Muscle of leg (tissue), 11 donors: ENCODE data around the gene TPD52L2. TPM values are rescaled to one million over a fixed set of nuclear protein-coding genes. Genes with fewer than 3 reads are reported as not detected.
"Not testable (repeated sequence)": the region's sequence is repeated elsewhere in the genome, so short reads cannot be mapped to it uniquely, and the experiment has no call there.

Experiments used
- DNase-seq: peaks from one replicate; pipeline ENCODE4 v3.0.0; 2013
- H3K27ac ChIP-seq: one replicate; pipeline ENCODE4 v1.5.1; 2013; ENCODE audit warnings: mild to moderate bottlenecking, low read length, control low read depth
- H3K27me3 ChIP-seq: one replicate; pipeline ENCODE4 v1.6.1; 2013; ENCODE audit warnings: low read length; ENCODE audit not compliant: control insufficient read depth, insufficient read depth
- H3K36me3 ChIP-seq: one replicate; pipeline ENCODE4 v1.6.1; 2013; ENCODE audit warnings: low read length; ENCODE audit not compliant: control insufficient read depth, insufficient read depth
- H3K4me1 ChIP-seq: one replicate; pipeline ENCODE4 v1.6.1; 2013; ENCODE audit warnings: low read length; ENCODE audit not compliant: control insufficient read depth, insufficient read depth
- H3K4me3 ChIP-seq: one replicate; pipeline ENCODE4 v1.5.1; 2013; ENCODE audit warnings: low read length, control low read depth
- H3K9me3 ChIP-seq: replicated peaks from 2 replicates; pipeline ENCODE4 v1.6.1; 2013; ENCODE audit warnings: low read depth, low read length; ENCODE audit not compliant: control insufficient read depth
- WGBS: methylation state at CpG from one replicate; pipeline ENCODE4 v1.1.5; 2013; ENCODE audit warnings: missing lambda C conversion rate; ENCODE audit not compliant: insufficient coverage; 5-methylcytosine and 5-hydroxymethylcytosine counted together
- polyA plus RNA-seq, 8 donors: library from polyadenylated mRNA; unstranded; fragments of 120-200 nt; gene quantifications; one replicate each; pipeline versions ENCODE4 v1.2.1 to v1.2.3, GENCODE V29; 2013; ENCODE audit warnings: inconsistent platforms in 1 of 8, low replicate concordance in 1 of 8; ENCODE audit not compliant: insufficient read length in 8 of 8, insufficient read depth in 1 of 8
- total RNA-seq: library from RNA; stranded (reverse); fragments of 120-200 nt; gene quantifications from one replicate; pipeline ENCODE4 v1.2.4, GENCODE V29; 2013

Gene TPD52L2
- total and polyA plus RNA-seq, 9 donors = 48.9 to 86.7 (median 79.3) TPM

DNA sequence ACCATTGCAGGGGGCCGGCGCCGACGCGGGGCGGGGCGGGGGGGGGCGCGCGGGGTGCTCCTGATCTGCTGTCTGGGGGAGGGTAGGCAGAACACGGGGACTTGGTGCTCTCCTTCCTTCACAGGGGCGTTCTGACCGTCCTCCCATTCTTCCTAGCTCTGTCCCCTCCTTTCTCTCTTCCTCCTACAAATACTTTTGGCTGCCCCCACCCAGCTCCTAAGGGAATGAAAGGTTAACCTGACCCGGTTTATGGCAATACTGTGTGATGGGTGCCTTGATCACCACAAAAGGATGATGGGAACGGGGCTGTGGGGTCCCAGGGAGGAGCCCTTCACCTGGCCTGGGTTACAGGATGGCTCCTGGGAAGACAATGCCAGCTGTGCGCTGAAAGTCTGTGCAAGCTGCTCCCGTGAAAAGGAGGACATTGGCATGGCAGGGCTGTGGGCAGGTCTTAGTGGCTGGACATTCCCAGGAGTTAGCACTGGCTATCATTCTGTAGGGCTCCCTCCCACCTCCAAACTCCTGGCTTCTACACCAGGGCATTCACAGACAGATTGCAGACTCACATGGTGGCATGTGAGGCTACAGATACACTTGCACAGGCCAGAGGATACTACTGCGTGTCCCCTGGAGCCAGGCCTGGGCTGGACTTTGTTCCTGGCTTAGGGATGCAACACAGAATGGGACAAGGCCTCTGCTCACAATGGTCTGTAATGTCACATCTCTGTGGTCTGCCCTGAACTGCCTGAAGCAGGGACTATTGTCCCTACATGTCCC, 1.9 kb upstream of the TPD52L2 start:
- Histone ChIP-seq H3K4me3 (no peak overlapping the region), H3K27ac (peak overlapping the region; percentile 95), H3K36me3 (peaks cover 17% of the 10 kb centered on the region), H3K9me3 (no peaks in the 10 kb centered on the region), H3K4me1 (peaks cover 38% of the 10 kb centered on the region), H3K27me3 (no peaks in the 10 kb centered on the region)
- DNase-seq = no peak
- 79% methylated on average over 7 of the region's 18 CpGs for WGBS

DNA sequence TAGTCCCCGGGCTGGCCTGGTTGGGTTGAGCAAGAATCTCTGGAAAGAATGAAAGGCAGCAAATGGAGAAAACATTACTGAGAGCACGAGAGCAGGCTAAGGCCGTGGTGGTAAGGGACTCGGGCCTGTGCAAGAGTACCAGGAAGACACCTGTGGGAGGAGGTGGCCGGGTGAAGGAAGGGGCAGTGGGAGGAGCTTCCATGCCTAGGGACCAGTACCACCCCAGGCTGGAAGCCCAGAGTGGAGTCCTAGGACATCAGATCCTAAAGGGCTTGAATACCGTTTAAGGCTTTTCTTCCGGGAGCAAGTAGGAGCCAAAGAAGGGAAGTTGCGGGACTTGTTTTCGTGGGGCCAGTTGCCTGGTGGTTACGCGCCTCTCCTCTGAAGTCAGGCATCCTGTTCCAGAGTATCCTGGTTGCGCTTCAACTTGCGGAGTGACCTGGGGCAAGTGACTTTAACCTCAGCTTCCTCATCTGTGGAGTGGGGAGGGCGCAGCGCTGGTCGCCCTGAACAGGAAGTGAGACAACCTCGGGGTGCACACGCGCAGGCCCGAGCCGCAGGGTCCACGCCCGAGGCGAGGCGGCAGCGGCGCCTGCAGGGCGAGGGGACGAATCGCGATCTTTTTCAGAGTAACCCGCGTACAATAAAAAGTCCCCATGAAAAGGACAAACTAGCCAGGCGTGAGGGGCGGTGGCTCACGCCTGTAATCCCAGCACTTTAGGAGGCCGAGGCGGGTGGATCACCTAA, 1.1 kb upstream of the TPD52L2 start:
- H3K27me3 ChIP-seq = no peaks in the 10 kb centered on the region
- peak overlapping the region; percentile 96 for H3K4me3 ChIP-seq
- H3K27ac ChIP-seq = peak overlapping the region; percentile 95
- WGBS = 4% methylated on average over 33 of the region's 38 CpGs
- peaks cover 21% of the 10 kb centered on the region for H3K36me3 ChIP-seq
- H3K9me3 ChIP-seq = no peaks in the 10 kb centered on the region
- DNase-seq = peak; percentile 93
- peaks cover 30% of the 10 kb centered on the region for H3K4me1 ChIP-seq

DNA sequence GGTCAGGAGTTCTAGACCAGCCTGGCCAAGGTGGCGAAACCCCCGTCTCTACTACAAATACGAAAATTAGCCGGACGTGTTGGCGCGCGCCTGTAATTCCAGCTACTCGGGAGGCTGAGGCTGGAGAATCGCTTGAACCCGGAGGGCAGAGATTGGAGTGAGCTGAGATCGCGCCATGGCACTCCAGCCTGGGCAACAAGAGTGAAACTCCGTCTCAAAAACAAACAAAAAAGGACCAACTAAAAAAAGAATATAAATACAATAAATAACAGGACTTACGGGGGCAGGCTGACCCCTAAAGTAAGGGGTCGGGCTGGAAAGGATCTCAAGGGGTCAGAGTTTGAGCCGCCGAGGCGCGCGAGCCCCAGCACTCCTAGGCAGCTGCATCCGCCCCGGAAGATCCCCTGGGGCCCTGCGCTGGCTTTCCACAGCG, 509 bp upstream of the TPD52L2 start:
- peaks cover 24% of the 10 kb centered on the region for H3K4me1 ChIP-seq
- no peak for DNase-seq
- H3K9me3 ChIP-seq = no peaks in the 10 kb centered on the region
- WGBS = 0% methylated on average over 10 of the region's 25 CpGs
- peak overlapping the region; percentile 95 for H3K27ac ChIP-seq
- H3K4me3 ChIP-seq = peak overlapping the region; percentile 96
- H3K36me3 ChIP-seq = peaks cover 27% of the 10 kb centered on the region
- H3K27me3 ChIP-seq = no peaks in the 10 kb centered on the region

DNA sequence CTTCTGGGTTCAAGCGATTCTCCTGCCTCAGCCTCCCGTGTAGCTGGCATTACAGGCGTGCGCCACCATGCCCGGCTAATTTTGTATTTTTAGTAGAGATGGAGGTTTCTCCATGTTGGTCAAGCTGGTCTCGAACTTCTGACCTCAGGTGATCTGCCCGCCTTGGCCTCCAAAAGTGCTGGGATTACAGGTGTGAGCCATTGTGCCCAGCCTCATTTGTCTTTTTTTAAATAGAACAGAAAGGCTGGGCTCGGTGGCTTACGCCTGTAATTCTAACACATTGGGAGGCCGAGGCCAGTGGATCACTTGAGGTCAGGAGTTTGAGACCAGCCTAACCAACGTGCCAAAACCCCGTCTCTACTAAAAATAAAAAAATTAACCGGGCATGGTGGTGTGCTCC, 2.0 kb downstream of the TPD52L2 start:
- H3K27me3 ChIP-seq, H3K9me3 ChIP-seq, H3K4me3 ChIP-seq, H3K27ac ChIP-seq, DNase-seq: not testable (repeated sequence)
- peaks cover 38% of the 10 kb centered on the region for H3K36me3 ChIP-seq
- H3K4me1 ChIP-seq = peaks cover 19% of the 10 kb centered on the region
- WGBS = 91% methylated on average over 12 of the region's 13 CpGs

DNA sequence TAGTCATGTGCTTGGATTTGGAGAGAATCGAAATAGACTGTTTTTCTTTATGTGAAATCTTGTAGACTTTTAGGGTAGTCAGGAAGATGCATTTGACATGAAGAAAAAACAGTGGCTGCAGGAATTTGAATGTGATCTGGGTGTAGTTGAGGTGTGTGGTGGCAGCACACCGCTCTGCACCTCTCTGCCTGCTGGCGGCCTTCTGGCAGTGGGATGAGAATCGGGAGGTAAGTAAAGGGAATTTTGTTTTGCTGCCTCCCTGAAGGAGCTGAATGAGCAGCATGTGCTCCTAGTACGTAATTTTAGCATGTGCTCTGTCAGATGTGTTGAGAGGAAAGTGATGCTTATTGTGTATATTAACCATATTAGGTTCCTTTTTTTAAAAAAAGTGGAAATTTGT, 3.2 kb downstream of the TPD52L2 start:
- Histone ChIP-seq H3K36me3 (peaks cover 40% of the 10 kb centered on the region), H3K4me1 (peaks cover 17% of the 10 kb centered on the region), H3K27me3 (no peaks in the 10 kb centered on the region), H3K27ac (no peak overlapping the region), H3K4me3 (no peak overlapping the region), H3K9me3 (no peaks in the 10 kb centered on the region)
- 72% methylated on average over 4 of the region's 5 CpGs for WGBS
- DNase-seq = no peak

DNA sequence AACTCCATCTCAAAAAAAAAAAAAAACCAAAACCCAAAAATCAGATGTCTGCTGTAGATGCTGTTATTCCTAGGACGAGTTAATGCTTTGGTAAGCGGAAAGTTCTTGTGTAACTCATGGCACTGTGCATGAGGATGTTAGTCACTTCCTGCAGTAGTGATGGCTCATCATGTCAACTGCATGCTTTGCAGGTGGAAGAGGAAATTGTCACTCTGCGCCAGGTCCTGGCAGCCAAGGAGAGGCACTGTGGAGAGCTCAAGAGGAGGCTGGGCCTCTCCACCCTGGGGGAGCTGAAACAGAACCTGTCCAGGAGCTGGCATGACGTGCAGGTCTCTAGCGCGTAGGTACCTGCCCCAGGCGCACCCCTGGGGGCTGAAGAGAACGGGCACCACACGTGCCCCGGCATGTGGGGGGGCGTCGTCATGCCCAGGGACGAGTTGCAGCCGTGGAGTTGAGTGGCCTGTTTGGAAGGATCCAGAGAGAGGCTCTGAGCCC, 8.5 kb downstream of the TPD52L2 start:
- peak; percentile 85 for DNase-seq
- no peak overlapping the region for H3K4me3 ChIP-seq
- peaks cover 16% of the 10 kb centered on the region for H3K4me1 ChIP-seq
- no peaks in the 10 kb centered on the region for H3K9me3 ChIP-seq
- H3K27ac ChIP-seq = peak overlapping the region; percentile 45
- H3K36me3 ChIP-seq = peaks cover 77% of the 10 kb centered on the region
- 89% methylated on average over 12 of the region's 14 CpGs for WGBS
- no peaks in the 10 kb centered on the region for H3K27me3 ChIP-seq

DNA sequence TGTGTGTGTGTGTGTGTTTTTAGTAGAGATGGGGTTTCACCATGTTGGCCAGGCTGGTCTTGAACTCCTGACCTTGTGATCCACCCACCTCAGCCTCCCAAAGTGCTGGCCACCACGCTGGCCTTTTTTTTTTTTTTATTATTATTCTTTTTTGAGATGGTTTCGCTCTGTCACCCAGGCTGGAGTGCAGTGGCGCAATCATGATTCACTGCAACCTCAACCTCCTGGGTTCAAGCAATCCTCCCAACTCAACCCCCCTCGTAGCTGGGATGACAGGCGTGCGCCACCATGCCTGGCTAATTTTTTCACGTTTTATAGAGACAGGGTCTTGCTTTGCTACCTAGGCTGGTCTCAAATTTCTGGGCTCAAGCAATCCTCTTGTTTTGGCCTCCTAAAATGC, 9.2 kb downstream of the TPD52L2 start:
- Histone ChIP-seq H3K36me3 (peaks cover 78% of the 10 kb centered on the region), H3K4me1 (peaks cover 24% of the 10 kb centered on the region)
- H3K9me3 ChIP-seq, H3K27ac ChIP-seq, H3K4me3 ChIP-seq, H3K27me3 ChIP-seq, DNase-seq: not testable (repeated sequence)
- 97% methylated on average over 5 of the region's 7 CpGs for WGBS

DNA sequence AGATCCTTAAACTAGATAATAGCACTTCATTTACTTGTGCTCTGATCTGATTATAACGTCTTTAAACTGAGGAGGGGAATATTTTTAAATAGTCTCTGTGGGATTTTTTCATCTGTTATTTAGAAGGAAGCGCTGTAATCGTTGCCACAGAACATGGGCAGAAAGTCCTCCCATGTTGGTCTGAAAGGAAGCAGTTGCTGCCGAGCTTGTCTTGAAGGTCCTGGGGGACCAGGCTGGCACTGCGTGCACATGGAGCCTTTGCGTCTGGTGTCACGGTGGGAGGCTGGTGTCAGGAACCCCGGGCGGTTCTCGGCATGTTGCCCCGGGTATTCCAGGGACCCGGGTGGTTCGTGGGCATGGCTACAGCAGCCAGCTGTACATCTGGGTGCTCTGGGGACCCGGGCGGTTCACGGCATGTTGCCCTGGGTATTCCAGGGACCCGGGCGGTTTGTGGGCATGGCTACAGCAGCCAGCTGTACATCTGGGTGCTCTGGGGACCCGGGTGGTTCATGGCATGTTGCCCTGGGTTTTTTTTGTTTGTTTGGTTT, 11.5 kb downstream of the TPD52L2 start:
- DNase-seq = no peak
- H3K27ac ChIP-seq = no peak overlapping the region
- H3K4me1 ChIP-seq = peaks cover 26% of the 10 kb centered on the region
- 90% methylated on average over 17 of the region's 19 CpGs for WGBS
- no peaks in the 10 kb centered on the region for H3K9me3 ChIP-seq
- H3K36me3 ChIP-seq = peaks cover 71% of the 10 kb centered on the region
- no peak overlapping the region for H3K4me3 ChIP-seq
- H3K27me3 ChIP-seq = no peaks in the 10 kb centered on the region

DNA sequence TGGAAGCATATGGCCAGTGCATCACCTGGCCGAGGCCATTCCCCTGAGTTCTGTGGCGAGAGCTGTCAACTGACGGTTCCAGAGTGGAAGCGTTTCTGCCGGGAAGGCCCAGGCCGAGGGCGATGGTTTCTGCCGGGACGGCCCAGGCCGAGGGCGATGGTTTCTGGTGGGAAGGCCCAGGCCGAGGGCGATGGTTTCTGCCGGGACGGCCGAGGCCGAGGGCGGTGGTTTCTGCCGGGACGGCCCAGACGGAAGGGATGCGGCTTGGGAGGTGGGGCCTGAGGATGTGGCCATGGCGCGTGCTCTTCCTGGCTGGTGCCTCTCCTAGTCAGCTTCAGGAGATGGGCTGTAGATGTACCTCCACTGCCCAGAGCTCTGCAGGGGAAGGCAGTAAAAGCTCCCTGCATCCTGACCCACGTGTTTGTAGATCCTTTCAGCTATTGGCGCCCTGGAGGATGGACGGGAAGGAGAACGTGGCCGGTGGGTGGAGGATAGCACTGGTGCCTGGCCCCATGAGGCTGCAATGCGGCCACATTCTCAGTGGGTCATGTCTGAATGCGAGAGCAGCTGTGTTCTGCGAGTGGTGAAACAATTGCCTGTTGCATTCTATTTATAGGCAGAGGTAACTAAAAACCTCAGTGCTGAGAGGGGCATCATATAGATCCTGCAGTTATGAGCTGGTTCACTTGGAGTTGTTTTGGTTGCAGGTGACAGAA, 12.8 kb downstream of the TPD52L2 start:
- Histone ChIP-seq H3K27ac (peak overlapping the region; percentile 77), H3K27me3 (no peaks in the 10 kb centered on the region), H3K4me1 (peaks cover 26% of the 10 kb centered on the region), H3K4me3 (no peak overlapping the region), H3K9me3 (no peaks in the 10 kb centered on the region), H3K36me3 (peaks cover 75% of the 10 kb centered on the region)
- WGBS = 89% methylated on average over 32 of the region's 32 CpGs
- peak; percentile 40 for DNase-seq
